Tibial artery (tissue), 4 donors: ENCODE data around the gene TLE1.

Experiments
- DNase-seq, 2 donors: peaks; one replicate each; pipeline ENCODE4 v3.0.0-alpha.2; 2019
- H3K27ac ChIP-seq, 2 donors: fragments of 200-600 bp; sonication (generic) in 1 of 2; 1 replicate in 1 of 2; 2 replicates in 1 of 2; pipeline ENCODE4 v1.5.1; 2018 to 2019; ENCODE audit warnings: mild to moderate bottlenecking in 1 of 2
- H3K27me3 ChIP-seq, 2 donors: fragments of 200-600 bp; sonication (generic) in 1 of 2; one replicate each; pipeline versions ENCODE4 v1.5.1 to v1.6.0; 2016 to 2019
- H3K36me3 ChIP-seq, 3 donors: fragments of 200-600 bp; sonication (generic) in 2 of 3; one replicate each; pipeline ENCODE4 v1.5.1; 2016 to 2019; ENCODE audit warnings: mild to moderate bottlenecking in 2 of 3
- H3K4me1 ChIP-seq, 4 donors: fragments of 200-600 bp; sonication (generic) in 2 of 4; 1 replicate in 3 of 4; 2 replicates in 1 of 4; pipeline ENCODE4 v1.5.1; 2016 to 2019
- H3K4me3 ChIP-seq, 2 donors: fragments of 200-600 bp; sonication (generic) in 1 of 2; 1 replicate in 1 of 2; 2 replicates in 1 of 2; pipeline ENCODE4 v1.5.1; 2018 to 2019; ENCODE audit warnings: mild to moderate bottlenecking in 2 of 2
- H3K9me3 ChIP-seq, 3 donors: fragments of 200-600 bp; sonication (generic) in 1 of 3; one replicate each; pipeline ENCODE4 v1.5.1; 2016 to 2019
- CTCF ChIP-seq, 2 experiments: fragments of 200-600 bp in 1 of 2; fragments of 450-650 bp in 1 of 2; IDR thresholded peaks; one replicate each; pipeline ENCODE4 v1.5.1; 2017 to 2019; ENCODE audit warnings: antibody characterized with exemption in 2 of 2, mild to moderate bottlenecking in 1 of 2, moderate library complexity in 1 of 2
- intact Hi-C: fragments of 100-400 bp; cut with DNase I; formaldehyde crosslinking; loops from one replicate; pipeline ENCODE4 v1.15.0; 2023; ENCODE audit warnings: low total_unique reads

Gene TLE1

GRCh38 chr9:81682177-81682576, 7.2 kb downstream of the TLE1 start:
- H3K4me3 ChIP-seq, result no peak overlapping the region
- peaks cover 0 to 25% (median 16%) of the 10 kb centered on the region in 3 donors for H3K36me3 ChIP-seq
- intact Hi-C loops, result no loop called here
- no peak overlapping the region for H3K27ac ChIP-seq
- H3K27me3 ChIP-seq, result no peaks in the 10 kb centered on the region
- DNase-seq, result no peak
- TF ChIP-seq CTCF (IDR thresholded peaks at IDR 0.05), result no peak
- no peaks in the 10 kb centered on the region for H3K9me3 ChIP-seq
- peaks cover 0 to 48% (median 28%) of the 10 kb centered on the region in 4 donors for H3K4me1 ChIP-seq

- Histone ChIP-seq H3K27ac (no peak overlapping the region), H3K9me3 (no peaks in the 10 kb centered on the region), H3K27me3 (no peaks in the 10 kb centered on the region), H3K4me1 (peaks cover 0 to 35% (median 19%) of the 10 kb centered on the region in 4 donors), H3K36me3 (peaks cover 5 to 25% (median 16%) of the 10 kb centered on the region in 3 donors), H3K4me3 (no peak overlapping the region)
- TF ChIP-seq CTCF (IDR thresholded peaks at IDR 0.05), result no peak
- no peak for DNase-seq
- intact Hi-C loops, result no loop called here
Measured at GRCh38 chr9:81680506-81680905, 8.8 kb downstream of the TLE1 start.

GRCh38 chr9:81680006-81680405, 9.3 kb downstream of the TLE1 start:
- no peaks in the 10 kb centered on the region for H3K9me3 ChIP-seq
- H3K4me3 ChIP-seq, result no peak overlapping the region
- H3K4me1 ChIP-seq, result peaks cover 0 to 30% (median 16%) of the 10 kb centered on the region in 4 donors
- H3K36me3 ChIP-seq, result peaks cover 5 to 25% (median 16%) of the 10 kb centered on the region in 3 donors
- H3K27me3 ChIP-seq, result no peaks in the 10 kb centered on the region
- DNase-seq, result no peak
- TF ChIP-seq CTCF (IDR thresholded peaks at IDR 0.05), result no peak
- intact Hi-C loops, result no loop called here
- H3K27ac ChIP-seq, result no peak overlapping the region

GRCh38 chr9:81678088-81678487, 11.3 kb downstream of the TLE1 start:
- H3K4me1 ChIP-seq, result peaks cover 0 to 11% (median 9%) of the 10 kb centered on the region in 4 donors
- TF ChIP-seq CTCF (IDR thresholded peaks at IDR 0.05), result no peak
- no peaks in the 10 kb centered on the region for H3K27me3 ChIP-seq
- no peak overlapping the region for H3K27ac ChIP-seq
- H3K36me3 ChIP-seq, result peaks cover 5 to 19% (median 16%) of the 10 kb centered on the region in 3 donors
- no peak overlapping the region for H3K4me3 ChIP-seq
- DNase-seq, result no peak
- intact Hi-C loops, result no loop called here
- H3K9me3 ChIP-seq, result no peaks in the 10 kb centered on the region

GRCh38 chr9:81676395-81676794, 13.0 kb downstream of the TLE1 start:
- TF ChIP-seq CTCF (IDR thresholded peaks at IDR 0.05), result no peak
- Histone ChIP-seq H3K27ac (no peak overlapping the region), H3K9me3 (no peaks in the 10 kb centered on the region), H3K36me3 (peaks cover 5 to 12% (median 10%) of the 10 kb centered on the region in 3 donors), H3K27me3 (no peaks in the 10 kb centered on the region), H3K4me1 (peaks cover 0 to 12% (median 6%) of the 10 kb centered on the region in 4 donors), H3K4me3 (no peak overlapping the region)
- intact Hi-C loops, result no loop called here
- no peak for DNase-seq

GRCh38 chr9:81673310-81673709, 16.0 kb downstream of the TLE1 start:
- no peak overlapping the region for H3K4me3 ChIP-seq
- no peaks in the 10 kb centered on the region for H3K27me3 ChIP-seq
- intact Hi-C loops, result no loop called here
- peaks cover 0 to 37% (median 9%) of the 10 kb centered on the region in 4 donors for H3K4me1 ChIP-seq
- H3K9me3 ChIP-seq, result no peaks in the 10 kb centered on the region
- no peak for TF ChIP-seq CTCF (IDR thresholded peaks at IDR 0.05)
- H3K27ac ChIP-seq, result no peak overlapping the region
- no peak for DNase-seq
- H3K36me3 ChIP-seq, result peaks cover 0 to 5% (median 3%) of the 10 kb centered on the region in 3 donors
